NCI-H524 treated with DMSO at 0.1 percent for 48 hours (cell line): ENCODE data around the gene C1QTNF1.

Experiments used
- DNase-seq: peaks from one replicate; lab custom pipeline; 2025; lab: John Stamatoyannopoulos, UW

The C1QTNF1 gene

DNA sequence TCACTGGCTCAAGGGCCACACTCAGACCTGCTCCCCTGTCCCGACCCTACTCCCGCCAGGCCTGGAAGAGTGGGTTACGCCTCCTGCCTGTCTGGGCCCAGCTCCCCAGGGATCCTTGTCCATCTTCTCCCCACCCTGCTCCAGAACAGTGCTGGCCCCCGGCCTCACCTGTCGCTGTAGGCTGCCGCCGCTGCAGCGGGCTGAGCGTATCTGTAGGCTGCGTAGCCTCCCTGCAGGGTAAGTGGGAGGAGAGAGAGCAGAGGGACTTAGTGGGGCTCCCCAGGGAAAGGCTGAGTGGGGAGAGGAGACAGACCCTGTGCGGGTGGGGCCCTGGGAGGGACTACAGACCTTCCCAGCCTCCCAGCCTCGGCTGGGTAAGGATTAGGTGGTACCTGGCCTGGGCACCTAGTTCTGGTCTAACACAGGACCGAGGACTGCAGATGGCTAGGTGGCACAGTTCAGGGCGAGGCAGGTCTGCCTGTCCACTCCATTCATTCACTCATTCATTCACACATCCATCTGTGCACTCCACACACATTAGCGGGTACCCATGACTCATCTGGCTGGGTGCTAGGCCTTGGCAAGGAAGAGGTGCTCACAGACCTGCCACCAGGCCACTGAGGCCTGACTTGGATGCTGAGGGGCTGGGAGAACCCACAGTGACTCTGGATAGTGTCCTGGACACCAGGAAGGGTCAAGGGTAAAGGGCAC, 71.5 kb downstream of the C1QTNF1 start:
- no peak for DNase-seq

DNA sequence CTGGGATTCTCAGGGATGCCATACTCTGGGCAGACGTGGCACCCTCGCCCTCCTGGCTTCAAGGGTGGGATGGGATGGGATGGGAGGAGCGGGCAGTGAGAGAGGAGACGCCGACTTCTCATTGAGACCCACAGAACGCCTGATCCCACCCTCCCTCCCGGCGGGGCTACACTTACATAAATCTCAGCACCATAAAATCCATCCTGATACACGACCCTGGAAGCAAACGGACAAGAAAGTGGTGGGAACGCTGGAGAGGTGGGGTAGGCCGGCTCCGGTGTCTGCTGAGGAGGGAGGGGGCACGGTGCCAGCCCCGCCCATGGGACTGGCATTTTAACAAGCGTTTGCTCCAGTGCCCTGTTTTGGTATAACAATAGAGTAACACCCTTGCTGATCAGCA, 72.5 kb downstream of the C1QTNF1 start:
- DNase-seq, result no peak

DNA sequence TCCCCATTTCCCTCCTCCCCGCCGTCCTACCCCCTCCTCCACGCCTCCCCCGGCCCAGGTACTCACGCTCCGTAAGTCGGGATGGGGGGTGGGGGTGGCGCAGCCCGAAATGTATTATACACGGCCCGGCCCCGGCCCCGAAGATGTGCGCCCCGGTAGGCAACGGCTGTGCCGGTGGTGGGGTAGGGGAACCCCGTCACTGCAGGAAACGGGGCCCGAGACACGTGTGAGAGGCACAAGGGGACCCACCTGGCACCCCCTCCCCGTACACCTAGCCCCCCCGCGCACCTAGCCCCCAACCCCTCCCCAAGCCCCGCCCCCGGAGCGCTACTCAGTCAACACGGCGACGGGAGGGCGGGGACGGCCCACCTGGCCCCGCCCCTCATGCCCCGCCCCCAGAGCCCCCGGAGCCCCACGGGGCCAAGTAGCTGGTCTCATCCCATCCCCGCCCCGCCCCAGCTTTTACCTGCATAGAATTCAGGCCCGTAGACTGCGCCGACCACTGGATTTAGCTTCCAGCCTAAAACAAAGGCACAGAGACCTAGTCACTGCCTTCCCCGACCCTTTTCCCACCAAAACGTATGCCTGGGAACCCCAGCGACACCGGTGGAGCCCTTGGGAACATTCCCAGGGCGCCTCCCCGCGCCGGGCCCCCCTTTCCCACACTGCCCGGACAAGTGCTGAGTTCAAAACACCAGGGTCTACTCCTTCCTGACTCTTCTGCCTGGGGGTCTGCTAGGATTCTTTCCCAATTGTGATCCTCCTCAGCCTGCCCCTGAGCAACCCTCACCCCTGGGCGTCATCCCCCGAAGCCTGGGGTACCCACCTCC, 73.5 kb downstream of the C1QTNF1 start:
- DNase-seq, result no peak

DNA sequence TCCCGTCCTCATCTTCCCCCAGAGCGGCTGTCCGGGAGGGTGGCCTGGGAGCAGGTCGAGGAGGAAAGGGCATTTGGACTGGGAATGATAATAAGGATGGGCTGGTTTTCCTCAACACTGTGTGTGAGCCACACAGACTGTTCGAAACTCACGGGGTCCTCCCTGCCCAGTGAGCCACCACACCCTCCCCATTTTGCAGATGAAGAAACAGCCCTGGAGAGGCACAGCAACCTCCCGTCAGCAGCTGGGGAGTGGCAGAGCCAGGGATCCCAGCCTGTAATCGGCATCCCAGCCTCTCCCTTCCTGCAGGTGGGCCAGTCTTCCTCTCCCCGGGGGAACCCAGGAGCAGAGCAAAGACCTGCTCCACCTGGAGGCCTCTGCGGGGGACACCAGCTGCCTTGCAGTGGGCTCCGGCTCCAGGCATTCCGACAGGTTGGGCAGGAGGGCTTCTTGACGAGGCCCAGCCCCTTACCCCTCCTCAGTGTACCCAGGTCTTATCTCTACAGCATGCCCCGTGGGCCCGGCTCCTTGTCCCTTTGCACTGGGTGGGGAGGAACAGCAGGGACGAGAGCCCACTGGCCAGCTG, 74.4 kb downstream of the C1QTNF1 start:
- DNase-seq, result no peak
